Right lobe of liver (tissue), 4 donors: ENCODE measurements around the gene IKZF2.

Experiments used
- CTCF ChIP-seq, 4 donors: fragments of 200-600 bp in 3 of 4; fragments of 450-650 bp in 1 of 4; IDR thresholded peaks; one replicate each; pipeline versions ENCODE4 v1.5.1 to v1.8.0; 2016 to 2022; ENCODE audit warnings: antibody characterized with exemption in 4 of 4, mild to moderate bottlenecking in 2 of 4
- POLR2A ChIP-seq: fragments of 450-650 bp; IDR thresholded peaks from one replicate; pipeline ENCODE4 v1.6.1; 2017; ENCODE audit warnings: antibody characterized with exemption, mild to moderate bottlenecking
- donor health status: DM: no; HTN: no; CAD: no.
- donor health status: DM: no; HTN: no; CAD: no.
- donor health status: DM: no; HTN: yes; CAD: no.

- TF ChIP-seq POLR2A = no peak
- no peak for TF ChIP-seq CTCF (IDR thresholded peaks at IDR 0.05)
Observed at GRCh38 chr2:212949786-212950185, 201.6 kb downstream of the IKZF2 start.
